B cell (primary cell): ENCODE data around the gene EHD2.

Experiments
- EZH2 ChIP-seq: IDR thresholded peaks from 2 replicates; pipeline ENCODE4 v1.6.1; 2012; ENCODE audit warnings: borderline replicate concordance, low read depth, mild to moderate bottlenecking, moderate library complexity, low read length; ENCODE audit not compliant: insufficient read depth, poor library complexity, severe bottlenecking
- TF ChIP-seq, protein P1 (sequence below): fragments of 200-600 bp; IDR thresholded peaks from one replicate; pipeline ENCODE4 v1.8.0; 2022; ENCODE audit warnings: antibody characterized with exemption, mild to moderate bottlenecking

DNA sequence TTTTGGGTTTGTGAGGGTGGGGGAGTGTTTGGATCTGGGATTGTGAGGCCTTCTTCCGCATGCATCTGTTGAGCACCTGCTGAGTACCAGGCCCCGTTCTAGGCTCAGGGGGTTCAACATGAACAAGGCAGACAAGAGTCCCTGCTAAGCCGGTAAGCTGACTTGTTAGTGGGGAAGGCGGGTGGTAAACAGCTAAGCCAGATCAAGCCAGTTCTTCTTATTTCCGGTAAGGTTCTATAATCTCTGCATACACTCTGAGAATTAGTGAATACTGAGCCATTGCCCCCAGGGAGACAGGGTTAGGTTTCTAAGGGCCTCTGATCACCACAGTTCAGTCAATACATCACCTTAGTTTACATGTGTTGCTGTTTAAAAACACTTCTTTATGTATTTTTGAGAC, 9.9 kb upstream of the EHD2 start:
- TF ChIP-seq, protein P1, sequence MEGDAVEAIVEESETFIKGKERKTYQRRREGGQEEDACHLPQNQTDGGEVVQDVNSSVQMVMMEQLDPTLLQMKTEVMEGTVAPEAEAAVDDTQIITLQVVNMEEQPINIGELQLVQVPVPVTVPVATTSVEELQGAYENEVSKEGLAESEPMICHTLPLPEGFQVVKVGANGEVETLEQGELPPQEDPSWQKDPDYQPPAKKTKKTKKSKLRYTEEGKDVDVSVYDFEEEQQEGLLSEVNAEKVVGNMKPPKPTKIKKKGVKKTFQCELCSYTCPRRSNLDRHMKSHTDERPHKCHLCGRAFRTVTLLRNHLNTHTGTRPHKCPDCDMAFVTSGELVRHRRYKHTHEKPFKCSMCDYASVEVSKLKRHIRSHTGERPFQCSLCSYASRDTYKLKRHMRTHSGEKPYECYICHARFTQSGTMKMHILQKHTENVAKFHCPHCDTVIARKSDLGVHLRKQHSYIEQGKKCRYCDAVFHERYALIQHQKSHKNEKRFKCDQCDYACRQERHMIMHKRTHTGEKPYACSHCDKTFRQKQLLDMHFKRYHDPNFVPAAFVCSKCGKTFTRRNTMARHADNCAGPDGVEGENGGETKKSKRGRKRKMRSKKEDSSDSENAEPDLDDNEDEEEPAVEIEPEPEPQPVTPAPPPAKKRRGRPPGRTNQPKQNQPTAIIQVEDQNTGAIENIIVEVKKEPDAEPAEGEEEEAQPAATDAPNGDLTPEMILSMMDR = no peak
- no peak for TF ChIP-seq EZH2
